ENCODE data around the gene AKNA. TPM values are rescaled to one million over a fixed set of nuclear protein-coding genes. Genes with fewer than 3 reads are reported as not detected.

Gene AKNA, protein sequence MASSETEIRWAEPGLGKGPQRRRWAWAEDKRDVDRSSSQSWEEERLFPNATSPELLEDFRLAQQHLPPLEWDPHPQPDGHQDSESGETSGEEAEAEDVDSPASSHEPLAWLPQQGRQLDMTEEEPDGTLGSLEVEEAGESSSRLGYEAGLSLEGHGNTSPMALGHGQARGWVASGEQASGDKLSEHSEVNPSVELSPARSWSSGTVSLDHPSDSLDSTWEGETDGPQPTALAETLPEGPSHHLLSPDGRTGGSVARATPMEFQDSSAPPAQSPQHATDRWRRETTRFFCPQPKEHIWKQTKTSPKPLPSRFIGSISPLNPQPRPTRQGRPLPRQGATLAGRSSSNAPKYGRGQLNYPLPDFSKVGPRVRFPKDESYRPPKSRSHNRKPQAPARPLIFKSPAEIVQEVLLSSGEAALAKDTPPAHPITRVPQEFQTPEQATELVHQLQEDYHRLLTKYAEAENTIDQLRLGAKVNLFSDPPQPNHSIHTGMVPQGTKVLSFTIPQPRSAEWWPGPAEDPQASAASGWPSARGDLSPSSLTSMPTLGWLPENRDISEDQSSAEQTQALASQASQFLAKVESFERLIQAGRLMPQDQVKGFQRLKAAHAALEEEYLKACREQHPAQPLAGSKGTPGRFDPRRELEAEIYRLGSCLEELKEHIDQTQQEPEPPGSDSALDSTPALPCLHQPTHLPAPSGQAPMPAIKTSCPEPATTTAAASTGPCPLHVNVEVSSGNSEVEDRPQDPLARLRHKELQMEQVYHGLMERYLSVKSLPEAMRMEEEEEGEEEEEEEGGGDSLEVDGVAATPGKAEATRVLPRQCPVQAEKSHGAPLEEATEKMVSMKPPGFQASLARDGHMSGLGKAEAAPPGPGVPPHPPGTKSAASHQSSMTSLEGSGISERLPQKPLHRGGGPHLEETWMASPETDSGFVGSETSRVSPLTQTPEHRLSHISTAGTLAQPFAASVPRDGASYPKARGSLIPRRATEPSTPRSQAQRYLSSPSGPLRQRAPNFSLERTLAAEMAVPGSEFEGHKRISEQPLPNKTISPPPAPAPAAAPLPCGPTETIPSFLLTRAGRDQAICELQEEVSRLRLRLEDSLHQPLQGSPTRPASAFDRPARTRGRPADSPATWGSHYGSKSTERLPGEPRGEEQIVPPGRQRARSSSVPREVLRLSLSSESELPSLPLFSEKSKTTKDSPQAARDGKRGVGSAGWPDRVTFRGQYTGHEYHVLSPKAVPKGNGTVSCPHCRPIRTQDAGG (N-terminal part only)
- 6.3 TPM for total RNA-seq
- long read RNA-seq = 0 reads

DNA sequence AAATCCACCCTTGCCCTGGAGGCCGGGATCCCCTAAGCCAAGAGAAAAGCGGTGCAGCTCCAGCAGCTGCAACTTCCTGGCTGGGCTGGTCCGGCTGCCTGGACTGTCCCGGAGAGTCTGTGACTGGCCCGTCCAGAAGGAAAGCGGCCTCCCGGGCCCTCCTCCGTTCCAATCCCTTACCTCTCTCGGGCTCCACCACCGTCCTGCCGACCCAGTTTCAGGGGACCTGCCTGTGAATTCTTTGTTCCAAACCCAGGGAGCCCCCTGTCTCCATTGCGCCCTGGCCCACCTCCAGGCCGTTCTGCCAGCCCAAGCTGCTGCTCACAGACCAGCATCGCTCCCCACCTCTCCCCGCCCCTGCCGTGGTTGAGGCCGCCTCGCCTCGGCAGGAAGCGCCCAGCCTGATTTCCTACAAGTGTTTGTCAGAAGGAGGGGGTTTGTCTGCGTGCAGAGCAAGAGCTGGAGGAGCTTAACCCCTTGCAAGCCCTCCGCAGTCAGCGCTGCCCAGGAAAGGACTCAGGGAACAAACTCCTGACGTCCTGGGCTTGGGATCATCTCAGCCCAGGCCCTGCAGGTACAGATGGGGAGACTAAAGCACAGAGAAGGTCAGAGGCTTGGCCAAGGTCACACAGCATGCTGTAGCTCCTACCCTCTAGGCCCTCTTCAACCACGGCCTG, at the start of gene AKNA:
Gene AKNA (minus strand): TSS at position 303 of the 677 bp plus-strand sequence. CDS start 6,649 bp downstream, outside the sequence.
- TF ChIP-seq, protein P1, sequence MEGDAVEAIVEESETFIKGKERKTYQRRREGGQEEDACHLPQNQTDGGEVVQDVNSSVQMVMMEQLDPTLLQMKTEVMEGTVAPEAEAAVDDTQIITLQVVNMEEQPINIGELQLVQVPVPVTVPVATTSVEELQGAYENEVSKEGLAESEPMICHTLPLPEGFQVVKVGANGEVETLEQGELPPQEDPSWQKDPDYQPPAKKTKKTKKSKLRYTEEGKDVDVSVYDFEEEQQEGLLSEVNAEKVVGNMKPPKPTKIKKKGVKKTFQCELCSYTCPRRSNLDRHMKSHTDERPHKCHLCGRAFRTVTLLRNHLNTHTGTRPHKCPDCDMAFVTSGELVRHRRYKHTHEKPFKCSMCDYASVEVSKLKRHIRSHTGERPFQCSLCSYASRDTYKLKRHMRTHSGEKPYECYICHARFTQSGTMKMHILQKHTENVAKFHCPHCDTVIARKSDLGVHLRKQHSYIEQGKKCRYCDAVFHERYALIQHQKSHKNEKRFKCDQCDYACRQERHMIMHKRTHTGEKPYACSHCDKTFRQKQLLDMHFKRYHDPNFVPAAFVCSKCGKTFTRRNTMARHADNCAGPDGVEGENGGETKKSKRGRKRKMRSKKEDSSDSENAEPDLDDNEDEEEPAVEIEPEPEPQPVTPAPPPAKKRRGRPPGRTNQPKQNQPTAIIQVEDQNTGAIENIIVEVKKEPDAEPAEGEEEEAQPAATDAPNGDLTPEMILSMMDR (IDR thresholded peaks at IDR 0.05; ENCODE audit: borderline replicate concordance) = no peak
- intact Hi-C loops (cut with micrococcal nuclease) = no loop called here
- Histone ChIP-seq H3K36me3 (no peaks in the 10 kb centered on the region), H3K27ac (replicated peaks) (peak within 1 kb of the TSS; percentile 89), H3K9me3 (replicated peaks) (no peaks in the 10 kb centered on the region), H3K27me3 (ENCODE audit: low read depth) (no peaks in the 10 kb centered on the region), H3K4me3 (peak within 1 kb of the TSS; percentile 71), H3K4me1 (peaks cover 81% of the 10 kb centered on the region)
- DNase-seq = peak; percentile 75

DNA sequence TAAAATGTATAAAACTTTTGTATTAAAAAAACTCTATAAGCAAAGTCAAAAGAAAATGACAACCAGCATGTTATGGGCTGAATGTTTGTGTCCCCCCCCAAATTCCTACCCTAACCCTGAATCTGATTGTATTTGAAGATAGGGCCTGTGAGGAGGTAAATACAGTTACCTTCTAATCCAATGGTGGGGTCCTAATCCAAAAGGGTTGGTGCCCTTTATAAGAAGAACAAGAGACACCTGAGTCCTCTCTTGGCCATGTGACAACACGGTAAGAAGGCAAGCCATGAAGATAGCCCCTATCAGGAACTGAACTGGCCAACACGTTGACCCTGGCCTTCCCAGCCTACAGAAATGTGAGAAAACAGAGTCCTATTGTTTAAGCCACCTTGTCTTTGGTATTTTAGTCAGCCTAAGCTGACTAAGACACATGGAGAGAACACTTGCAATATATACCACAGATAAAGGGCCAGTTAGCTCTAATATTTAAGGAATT, 49.7 kb upstream of the AKNA start:
- no peak for DNase-seq
- H3K27ac ChIP-seq (replicated peaks) = no peak overlapping the region
- H3K36me3 ChIP-seq = no peaks in the 10 kb centered on the region
- intact Hi-C loops (cut with micrococcal nuclease) = no loop called here
- H3K27me3 ChIP-seq (ENCODE audit: low read depth) = peaks cover 35% of the 10 kb centered on the region
- H3K4me1 ChIP-seq = no peaks in the 10 kb centered on the region
- TF ChIP-seq, protein P1 (IDR thresholded peaks at IDR 0.05; ENCODE audit: borderline replicate concordance) = no peak
- H3K9me3 ChIP-seq (replicated peaks) = no peaks in the 10 kb centered on the region
- H3K4me3 ChIP-seq = no peak overlapping the region

DNA sequence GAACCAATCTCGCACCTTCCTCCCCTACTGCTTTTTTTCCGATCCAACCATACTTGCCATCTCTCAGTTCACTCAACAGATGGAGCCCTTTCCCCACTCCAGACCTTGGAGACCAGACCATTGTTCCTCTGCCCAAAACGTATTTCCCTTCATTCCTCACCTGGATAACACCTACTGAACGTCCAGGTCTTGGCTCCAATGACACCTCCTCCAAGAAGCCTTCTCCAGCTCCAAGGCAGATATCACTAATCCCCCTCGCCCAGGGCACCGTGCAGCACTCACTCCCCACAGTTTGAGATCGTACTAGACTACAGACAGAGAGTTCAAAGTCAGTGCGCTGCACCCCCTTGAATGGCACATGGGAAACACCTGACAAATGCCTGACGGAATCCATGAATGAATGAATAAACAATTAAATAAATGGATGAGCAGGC, 47.1 kb upstream of the AKNA start:
- no peaks in the 10 kb centered on the region for H3K9me3 ChIP-seq (replicated peaks)
- H3K4me1 ChIP-seq = no peaks in the 10 kb centered on the region
- H3K36me3 ChIP-seq = no peaks in the 10 kb centered on the region
- peaks cover 61% of the 10 kb centered on the region for H3K27me3 ChIP-seq (ENCODE audit: low read depth)
- intact Hi-C loops (cut with micrococcal nuclease) = no loop called here
- TF ChIP-seq, protein P1 (IDR thresholded peaks at IDR 0.05; ENCODE audit: borderline replicate concordance) = peak; percentile 60
- no peak for DNase-seq
- no peak overlapping the region for H3K27ac ChIP-seq (replicated peaks)
- H3K4me3 ChIP-seq = no peak overlapping the region

DNA sequence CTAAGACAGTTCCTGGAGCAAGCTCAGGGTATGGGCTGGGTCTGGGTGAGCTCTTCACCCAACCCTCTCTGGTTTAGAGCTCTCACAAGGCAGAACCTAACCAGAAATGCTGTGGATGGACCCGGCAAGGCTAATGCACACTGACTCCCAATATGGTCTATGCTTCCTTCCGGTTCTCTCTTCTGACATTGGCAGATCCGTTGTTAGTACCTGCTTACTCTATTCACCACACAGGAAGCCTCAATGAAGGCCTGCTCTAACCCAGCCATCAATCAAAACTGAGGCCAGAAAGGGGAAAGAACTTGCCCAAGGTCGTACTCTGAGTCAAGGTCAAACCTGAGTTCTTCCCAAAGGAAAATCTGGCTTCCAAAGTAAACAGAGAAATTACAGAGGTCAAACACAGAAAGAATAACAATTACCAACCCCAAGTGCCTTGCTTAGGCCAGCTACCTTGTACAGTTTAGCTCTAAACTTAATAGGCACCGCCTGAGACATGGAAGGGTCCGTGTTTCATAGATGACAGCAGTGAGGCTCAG, 46.0 kb upstream of the AKNA start:
- no peak for DNase-seq
- Histone ChIP-seq H3K27ac (replicated peaks) (no peak overlapping the region), H3K9me3 (replicated peaks) (no peaks in the 10 kb centered on the region), H3K4me3 (no peak overlapping the region), H3K27me3 (ENCODE audit: low read depth) (peaks cover 72% of the 10 kb centered on the region), H3K4me1 (no peaks in the 10 kb centered on the region), H3K36me3 (no peaks in the 10 kb centered on the region)
- TF ChIP-seq, protein P1 (IDR thresholded peaks at IDR 0.05; ENCODE audit: borderline replicate concordance) = no peak
- intact Hi-C loops (cut with micrococcal nuclease) = no loop called here
